DMS153 (cell line): ENCODE data around the gene HUNK.
"Not testable (repeated sequence)": the region's sequence is repeated elsewhere in the genome, so short reads cannot be mapped to it uniquely, and the experiment has no call there.

Experiments used
- DNase-seq: peaks from one replicate; lab custom pipeline; 2025; lab: John Stamatoyannopoulos, UW

HUNK gene

DNA sequence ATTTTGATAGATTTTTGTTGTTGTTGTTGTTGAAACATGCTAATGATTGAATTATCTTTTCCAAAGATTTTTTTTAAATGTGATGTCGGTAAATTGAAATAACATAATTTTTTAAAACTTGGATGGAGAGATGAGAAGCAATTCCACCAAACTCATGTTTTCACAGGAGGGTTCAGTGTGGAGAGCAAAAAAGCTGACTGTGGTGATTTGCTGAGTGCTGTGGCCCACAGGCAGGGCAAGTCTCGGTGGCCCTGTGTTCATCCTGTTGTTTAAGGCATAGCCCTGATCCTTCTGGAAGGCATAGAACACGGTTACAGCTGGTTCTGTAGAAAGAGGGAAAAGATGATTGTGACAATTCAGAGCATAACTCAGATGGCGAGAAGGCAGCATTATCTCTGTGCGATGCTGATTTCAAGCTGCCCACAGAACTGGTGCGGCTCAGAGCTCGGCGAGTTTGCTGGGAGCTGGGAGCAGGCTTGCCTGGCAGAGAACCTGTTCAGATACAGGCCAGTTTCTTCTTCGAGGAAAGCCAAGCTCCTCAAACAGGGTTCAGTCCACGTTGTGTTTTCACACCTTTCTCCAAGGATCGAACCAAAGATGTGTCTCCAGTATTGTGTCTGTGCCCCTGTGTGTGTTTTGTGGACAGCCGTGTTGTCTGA is 127.1 kb downstream of the HUNK start:
- DNase-seq, result no peak

DNA sequence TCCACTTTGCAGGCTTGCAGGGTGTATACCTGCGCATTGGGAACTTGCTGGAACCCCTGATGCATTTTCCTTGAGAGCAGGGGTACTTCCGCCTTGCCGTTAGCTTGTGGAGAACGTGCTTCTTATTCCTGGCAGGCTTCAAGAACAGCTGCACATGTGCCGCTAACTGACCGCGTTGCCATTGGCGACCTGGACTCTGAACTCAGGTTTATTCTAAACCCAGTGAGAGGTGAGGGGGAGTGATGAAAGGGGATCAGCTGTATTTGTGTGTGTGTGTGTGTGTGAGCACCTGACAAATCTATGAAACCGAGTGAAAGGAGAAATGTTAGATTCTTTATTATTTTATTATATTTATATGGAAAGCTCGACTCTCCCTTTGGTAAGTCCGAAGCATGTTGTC is 128.6 kb downstream of the HUNK start:
- DNase-seq, result no peak

DNA sequence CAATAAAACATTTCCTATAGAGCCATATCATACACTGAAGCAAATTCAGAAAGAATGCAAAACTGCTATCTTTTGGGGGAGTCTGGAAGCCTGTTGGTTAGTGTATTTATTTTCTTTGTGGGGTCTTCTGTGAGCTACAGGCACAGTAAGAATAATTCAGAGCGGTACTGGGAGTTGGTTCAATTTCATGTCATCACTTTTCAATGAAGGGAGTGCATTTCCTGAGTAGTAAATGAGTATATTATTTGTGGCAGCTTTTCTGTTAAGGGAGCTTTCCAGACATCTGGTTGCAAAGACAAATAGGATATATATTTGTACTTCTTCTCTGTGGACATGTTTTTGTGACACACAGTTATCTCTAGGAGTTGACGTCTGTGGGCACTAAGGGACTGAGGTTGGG is 130.6 kb downstream of the HUNK start:
- DNase-seq, result no peak

DNA sequence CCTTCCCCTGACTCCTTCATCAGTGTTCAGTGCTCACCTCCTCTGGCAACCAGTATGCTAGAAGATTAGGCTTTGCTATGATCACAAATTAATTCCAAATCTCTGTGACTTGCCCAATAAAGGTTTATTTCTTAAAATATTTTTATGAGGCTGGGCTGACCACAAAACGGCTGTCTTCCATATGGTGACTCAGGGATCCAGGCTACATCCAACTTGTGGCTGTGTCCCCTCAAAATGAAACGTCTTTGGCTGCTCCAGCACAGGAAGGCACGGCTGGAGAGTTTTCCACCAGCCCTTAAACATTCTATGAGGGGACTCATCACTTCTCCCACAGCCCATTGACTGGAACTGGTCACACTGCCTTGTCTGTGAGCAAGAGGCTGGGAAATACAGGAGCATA is 131.5 kb downstream of the HUNK start:
- no peak for DNase-seq

DNA sequence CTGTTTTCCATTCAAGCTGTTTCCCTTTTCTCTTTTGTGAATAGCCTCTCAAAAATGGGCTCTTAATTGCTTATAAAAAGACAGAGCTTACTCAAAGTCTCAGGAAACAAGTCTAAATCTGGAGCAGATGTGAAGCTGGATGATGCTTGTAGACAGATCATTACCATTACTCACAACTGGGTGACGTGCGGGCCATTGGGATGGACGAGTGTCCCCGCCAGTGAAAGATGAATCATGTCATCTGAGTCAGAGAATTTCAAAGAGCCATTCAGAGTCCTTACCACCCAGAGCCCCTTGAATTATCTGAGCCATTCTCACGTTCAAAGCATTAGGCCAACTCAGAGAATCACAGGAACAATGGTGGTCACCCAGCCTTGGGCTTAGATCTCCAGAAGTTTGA is 134.6 kb downstream of the HUNK start:
- DNase-seq, result no peak

DNA sequence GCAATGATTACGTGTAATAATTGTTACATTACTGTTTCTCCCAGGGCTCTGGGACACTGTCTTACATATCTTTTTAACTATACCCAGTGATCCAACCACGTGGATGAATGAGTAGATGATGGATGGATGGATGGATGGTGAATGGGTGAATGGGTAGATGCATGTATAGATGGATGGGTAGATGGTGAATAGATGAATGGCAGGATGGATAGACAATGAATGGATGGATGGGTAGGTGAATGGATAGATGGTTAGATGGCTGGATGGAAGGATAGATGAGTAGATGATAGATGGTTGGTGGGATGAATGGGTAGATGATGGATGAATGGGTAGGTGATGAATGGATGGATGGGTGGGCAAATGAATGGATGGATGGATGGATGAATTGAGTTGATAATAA is 135.9 kb downstream of the HUNK start:
- DNase-seq, result no peak

DNA sequence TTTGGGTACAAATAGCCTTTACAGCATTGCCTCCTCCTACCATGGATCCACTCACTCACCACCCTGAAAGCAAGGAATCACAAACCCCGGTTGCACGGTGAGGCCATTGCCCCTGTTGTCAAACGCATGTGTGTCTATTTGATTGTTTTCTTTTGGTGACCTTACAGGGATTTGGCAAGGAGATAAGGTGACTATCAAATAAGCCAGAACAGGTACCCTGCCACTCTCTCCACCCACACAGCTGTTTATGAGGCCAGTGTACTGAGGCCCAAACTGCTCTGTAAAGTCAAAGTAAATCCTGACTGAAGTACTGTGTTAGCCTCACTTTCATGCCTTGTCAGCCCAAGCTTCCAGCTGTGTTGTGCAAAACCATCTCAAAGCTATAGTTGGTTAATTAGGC is 136.4 kb downstream of the HUNK start:
- no peak for DNase-seq

DNA sequence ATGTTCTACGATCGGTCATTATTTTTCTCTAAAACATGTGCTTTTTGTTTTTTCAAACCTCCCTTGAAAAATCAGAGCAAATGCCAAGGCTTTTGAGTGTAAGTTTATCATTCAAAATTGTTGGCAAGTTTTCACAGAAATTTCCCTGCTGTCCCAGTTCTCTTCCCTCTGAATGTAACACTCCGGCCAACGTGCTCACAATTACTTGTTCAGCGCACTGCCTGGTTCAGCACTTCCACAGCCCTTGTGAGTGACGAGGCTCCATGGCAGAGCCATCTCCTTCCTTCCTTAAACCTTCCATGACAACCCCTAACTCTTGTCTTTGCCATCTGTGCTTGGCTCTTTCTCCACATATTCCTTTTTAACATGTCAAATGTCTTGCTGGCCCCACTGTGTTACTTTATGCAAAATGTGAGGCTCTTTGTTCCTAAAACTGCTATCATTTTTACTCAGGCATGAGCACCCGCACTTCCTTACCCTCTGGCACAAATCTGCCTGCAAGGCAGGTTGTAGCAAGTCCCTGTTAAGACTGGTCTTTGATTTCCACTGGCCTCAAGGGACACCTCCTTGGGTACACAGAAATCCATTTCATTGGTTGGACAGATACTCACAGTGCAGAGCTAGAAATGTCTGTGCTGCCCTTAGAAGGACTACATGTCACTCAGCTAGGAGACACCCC is 142.8 kb downstream of the HUNK start:
- no peak for DNase-seq

DNA sequence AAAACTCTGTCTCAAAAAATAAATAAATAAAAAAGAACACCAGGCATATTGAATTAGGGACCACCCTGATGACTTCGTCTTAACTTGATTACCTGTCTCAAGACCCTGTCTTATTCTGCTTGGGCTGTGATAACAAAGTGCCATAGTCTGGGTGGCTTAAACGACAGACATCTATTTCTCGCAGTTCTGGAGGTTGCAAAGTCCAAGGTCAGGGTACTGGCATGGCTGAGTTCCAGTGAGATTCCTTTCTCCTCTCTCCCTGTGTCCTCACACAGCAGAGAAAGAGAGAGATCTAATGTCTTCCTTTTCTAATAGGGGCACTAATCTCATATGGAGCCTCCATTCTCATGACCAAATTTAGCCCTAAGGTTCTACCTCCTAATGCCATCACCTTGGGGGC is 145.6 kb downstream of the HUNK start:
- DNase-seq, result no peak

DNA sequence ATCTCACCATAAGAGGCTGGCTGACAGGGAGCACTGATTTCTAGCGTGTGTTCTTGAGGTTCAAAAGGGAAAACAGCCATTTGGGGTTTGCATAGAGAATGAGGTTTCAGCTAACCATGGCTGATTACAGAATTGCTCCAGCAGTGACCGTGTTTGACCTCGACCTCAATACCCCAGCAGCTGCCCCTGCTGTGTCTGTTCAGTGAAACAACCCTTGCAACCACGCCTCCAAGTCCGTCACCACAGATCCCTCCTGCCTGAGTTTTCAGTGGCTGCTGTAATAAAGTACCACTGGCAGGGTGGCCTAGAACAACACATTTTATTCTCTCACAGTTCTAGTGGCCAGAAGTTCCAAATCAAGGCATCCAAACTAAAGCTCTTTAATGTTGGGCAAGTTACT is 147.7 kb downstream of the HUNK start:
- no peak for DNase-seq

DNA sequence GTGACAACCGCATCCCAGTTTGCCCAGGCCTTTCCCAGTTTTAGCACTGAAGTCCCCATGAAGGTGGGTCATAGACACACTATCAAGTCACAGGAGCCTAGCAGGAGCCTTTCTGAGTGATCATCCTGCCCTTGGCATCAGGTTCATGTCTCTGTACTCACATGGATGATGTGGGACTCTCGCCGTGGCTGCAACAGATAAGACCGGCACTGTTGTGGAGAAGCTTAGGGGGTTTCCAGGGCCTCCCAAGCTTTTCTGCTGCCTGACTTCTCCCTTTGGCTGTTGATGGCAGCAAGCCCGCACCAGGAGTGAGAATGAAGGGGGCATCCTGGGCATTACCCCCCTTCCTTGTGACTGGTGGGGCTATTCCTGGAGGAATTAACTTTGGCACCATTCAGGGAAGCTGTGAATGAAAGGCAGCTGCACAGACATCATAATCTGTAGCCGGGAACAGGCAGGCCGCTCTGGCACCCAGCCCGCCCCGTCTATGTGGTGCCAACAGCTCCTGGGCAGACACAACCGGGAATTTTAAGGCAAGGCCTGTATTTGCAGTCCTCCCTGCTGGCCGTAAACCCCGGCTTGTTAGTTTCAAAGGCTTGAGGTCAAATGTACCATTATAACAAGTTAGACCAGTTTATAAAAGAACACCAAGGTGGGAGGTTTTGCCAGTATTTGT is 148.6 kb downstream of the HUNK start:
- no peak for DNase-seq

DNA sequence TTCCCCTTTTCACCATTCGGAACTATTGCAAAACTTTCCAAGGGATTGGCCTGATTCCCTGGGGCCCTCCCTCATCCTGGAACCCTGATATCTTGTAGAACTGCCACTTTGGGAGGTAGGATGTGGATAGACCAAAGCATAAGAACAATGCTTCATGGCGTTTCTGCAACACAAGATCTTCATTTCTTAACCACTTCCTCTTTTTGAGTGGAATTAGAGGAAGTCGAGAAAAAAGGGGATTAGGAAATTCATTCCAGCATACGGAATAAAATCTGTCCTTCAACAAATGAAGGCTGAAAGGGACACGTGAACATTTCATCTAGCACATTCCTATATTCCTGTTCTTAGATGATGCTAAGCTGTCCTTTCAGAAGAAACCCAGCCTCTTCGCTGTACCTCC is 149.3 kb downstream of the HUNK start:
- no peak for DNase-seq

DNA sequence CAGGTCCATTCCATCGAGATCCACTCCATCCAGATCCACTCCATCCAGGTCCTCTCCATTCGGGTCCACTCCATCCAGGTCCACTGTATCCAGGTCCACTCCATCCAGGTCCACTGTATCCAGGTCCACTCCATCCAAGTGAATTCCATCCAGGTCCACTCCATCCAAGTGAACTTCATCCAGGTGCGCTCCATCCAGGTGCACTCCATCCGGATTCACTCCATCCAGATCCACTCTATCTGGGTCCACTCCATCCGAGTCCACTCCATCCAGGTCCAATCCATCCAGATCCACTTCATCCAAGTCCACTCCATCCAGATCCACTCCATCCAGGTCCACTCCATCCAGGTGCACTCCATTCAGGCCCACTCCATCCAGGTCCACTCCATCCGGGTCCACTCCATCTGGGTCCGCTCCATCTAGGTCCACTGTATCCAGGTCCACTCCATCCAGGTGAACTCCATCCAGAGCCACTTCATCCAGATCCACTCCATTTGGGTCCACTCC is 157.4 kb downstream of the HUNK start:
- DNase-seq, result no peak

DNA sequence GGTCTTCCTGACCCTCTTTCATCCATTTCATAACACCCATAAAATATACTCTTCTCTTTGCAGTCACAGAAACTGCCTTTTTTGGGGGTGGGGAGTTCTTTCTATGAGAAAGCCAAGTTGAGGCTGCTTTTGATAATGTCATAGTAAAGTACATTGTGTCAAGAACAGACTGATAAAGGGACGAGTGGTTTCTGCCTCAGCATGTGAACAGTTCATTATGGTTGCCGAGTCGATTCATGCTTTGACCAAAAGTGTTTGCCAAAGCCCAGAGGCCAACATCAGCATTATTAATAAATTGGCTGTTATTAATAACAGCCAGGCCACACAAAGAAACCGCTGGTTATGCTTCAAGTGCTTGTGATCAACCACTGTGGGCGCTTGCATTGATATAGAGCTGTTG is 162.0 kb downstream of the HUNK start:
- DNase-seq, result no peak

DNA sequence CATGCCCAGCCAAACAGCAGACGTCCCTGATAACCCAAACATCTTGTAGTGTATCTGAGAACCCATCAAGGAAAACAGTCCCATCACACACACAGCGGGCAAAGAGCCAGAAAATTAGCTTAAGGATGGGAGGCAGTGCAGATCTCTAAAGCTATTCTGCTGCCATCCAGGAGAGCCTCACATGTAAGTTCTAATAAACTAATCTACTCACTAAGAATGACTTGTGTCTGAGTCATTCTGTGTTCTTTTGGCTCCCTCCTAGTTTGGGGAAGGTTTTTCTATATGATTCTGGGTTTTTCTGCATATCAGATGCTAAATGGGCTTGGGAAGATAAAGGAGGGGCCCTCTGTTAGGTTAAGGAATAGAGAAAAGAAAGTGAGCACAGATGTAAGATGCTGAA is 162.8 kb downstream of the HUNK start:
- no peak for DNase-seq

DNA sequence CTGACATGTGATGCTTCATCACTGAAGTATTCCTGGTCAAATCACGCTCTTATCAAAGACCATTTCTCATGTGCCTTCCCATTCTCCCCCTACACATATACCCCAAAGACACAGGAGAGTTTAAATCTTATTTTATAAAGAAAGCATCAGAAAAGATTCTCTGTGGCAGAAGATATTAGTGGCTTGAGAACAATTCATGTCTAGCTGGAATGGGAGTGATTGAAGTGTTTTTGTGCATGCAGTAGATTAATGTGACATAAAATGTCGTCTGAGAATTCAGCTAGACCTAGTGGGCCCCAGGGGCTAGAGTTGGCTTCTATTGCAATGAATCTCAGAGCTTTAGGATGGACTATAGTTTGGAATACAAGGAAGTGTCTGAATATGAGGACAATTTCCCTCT is 163.9 kb downstream of the HUNK start:
- no peak for DNase-seq

DNA sequence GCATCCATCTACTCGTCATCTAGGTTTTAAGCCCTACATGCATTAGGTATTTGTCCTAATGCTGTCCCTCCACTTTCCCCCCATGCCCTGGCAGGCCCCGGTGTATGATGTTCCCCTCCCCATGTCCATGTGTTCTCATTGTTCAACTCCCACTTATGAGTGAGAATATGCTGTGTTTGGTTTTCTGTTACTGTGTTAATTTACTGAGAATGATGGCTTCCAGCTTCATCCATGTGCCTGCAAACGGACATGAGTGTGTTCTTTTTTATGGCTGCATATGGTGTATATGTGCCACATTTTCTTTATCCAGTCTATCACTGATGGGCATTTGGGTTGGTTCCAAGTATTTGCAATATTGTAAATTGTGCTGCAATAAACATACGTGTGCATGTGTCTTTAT is 165.9 kb downstream of the HUNK start:
- not testable (repeated sequence) for DNase-seq

DNA sequence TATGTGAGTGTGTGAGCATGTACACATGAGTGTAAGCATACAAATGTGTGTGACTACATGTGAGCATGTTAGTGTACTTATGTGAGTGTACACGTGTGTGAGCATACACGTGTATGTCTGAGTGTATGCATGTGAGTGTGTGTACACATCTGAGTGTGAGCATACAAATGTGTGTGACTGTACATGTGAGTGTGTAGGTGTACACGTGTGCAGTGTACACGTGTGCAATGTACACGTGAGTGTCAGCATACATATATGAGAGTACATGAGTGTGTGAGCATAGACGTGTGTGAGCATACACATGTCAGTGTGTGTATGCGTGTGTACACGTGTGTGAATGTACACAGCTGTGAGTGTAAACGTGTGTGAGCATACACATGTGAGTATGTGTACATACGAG is 170.6 kb downstream of the HUNK start:
- no peak for DNase-seq

DNA sequence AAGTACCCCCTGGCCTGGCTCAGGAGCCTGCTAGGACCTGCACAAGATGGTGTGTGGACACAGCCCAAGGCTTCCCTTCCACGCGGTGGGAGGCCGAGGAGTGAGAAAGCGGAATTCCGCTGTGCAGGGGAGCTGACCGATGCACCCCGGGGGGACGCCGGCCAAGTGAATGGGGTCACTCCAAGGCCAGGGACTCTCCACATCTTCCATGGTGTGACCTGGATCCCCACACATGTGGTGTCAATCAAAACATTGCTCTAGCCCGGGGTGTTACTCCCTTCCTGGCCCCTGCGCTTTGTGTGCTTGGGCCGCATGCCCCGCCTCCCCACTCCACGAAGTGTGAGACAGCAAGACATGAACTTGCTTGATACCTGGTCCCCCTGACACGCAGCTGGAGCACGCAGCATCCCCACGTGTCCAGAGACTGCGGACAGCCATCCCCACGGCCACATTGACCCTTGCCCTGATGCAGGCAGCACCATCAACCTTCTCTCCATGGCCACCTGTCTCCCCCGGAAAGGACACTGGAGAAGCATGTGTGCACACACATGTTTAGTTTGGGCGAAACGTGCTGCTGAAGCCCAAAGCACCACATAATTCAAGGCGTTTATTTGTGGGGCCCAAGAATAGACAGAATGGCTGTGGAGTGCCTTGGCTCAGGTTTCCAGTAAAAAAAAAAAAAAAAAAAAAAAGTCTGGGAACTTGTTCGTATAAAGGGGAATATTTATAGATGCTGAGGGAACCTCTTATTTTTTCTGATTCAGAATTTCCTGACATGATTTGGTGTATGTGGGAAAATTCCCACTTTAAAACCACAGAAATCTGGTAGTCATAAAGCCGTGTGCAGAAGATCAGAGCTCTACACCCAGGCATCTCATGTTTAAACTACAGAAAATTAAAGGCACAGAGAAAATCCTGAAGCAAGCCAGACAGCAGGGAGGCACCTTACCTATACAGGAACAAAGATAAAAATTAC is 171.7 kb downstream of the HUNK start:
- no peak for DNase-seq

DNA sequence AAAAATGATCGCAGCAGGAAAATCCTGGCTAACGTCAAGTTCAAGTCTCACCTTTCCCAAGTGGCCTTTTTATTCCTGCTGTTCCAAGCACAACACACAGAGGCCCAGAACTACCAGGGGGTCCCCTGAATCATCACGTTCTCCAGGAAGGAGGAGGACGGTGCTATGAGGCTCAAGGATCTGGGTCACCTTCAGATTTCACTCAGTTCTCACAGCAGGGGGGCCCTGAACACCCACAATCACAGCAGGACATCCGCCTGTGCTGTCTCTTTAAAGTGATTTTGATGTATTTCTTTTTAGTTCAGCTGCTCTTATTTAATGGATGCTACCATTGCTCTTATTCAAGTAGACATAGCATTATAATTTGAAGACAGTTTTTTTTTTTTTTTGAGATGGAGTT is 173.4 kb downstream of the HUNK start:
- no peak for DNase-seq

DNA sequence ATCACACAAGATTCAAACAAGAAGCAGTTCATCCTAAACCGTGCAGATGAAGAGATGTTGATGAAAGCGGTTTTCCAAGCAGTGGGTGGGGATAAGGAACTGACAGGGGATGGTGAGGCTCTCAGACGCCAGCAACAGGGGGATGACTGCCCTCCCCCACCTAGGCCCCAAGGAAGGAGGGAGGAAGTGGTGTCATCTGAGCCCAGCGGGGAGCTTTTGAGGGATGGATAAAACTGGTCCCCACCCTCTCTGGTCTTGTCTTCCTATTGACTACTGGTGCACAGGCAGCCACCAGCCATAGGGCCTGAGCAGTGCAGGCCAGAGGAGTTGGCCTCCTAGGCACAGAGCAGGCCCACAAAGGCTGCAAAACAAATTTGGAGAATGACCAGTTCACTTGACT is 175.5 kb downstream of the HUNK start:
- DNase-seq, result no peak
